Measurements from ENCODE around the gene NT5C1A. TPM values are rescaled to one million over a fixed set of nuclear protein-coding genes. Genes with fewer than 3 reads are reported as not detected.

The NT5C1A gene
- total RNA-seq, result not detected

DNA sequence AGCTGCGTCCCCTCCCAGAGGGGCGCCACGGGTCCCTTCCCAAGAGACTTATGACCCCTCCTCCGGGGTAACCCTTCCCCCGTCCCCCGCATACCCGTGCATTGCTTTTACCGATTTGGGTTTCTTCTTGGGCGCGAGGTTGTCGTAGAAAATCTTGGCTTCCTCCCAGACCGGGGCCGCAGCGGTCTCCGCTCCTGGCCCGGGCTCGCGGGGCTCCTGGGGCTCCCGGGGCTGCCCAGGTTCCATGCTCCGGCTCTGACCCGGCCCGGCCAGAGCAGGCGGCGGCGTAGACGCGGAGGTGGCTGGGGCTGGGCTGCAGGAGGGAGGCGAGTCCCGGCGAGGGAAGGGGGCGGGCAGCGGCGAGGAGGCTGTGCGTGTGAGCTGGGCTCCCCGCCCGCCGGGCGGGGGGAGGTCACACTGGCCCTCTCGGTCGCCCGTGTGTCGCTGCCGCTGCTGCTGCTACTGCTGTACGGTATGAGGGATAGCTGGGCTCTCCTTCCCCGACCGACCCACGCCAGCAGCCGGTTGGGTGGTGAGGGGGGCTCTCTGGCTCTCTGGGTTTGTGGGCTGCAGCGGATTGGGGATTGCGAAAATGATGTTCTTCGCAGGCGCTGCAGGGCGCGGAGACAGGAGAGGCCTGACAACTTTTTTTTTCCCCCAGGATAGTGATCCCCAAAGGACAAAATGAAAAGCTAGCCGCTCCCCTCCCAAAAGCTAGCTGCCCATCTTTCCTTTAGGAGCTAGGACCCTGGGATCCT lies at the start of gene NT5C1A:
Gene NT5C1A, minus strand, starts transcription at position 315 of the 758 bp plus-strand sequence. Its CDS starts 69 bp downstream, at position 246.
- H3K36me3 Mint-ChIP-seq (ENCODE audit: low read depth), result no peaks in the 10 kb centered on the region
- no peak within 1 kb of the TSS for H3K27ac Mint-ChIP-seq
- no peaks in the 10 kb centered on the region for H3K9me3 Mint-ChIP-seq
- POLR2A ChIA-PET, result no interaction called here
- peaks cover 10% of the 10 kb centered on the region for H3K4me1 Mint-ChIP-seq
- H3K4me3 Mint-ChIP-seq, result peak within 1 kb of the TSS; percentile 8
- peaks cover 41% of the 10 kb centered on the region for H3K27me3 Mint-ChIP-seq
- CTCF ChIA-PET, result interaction anchor here (0.6 to 3.9 kb wide), 10 partner anchors 8 to 1210 kb away, joined by 3 to 31 read pairs (median 5); no protein-coding TSS in a partner anchor
- no peak for DNase-seq

DNA sequence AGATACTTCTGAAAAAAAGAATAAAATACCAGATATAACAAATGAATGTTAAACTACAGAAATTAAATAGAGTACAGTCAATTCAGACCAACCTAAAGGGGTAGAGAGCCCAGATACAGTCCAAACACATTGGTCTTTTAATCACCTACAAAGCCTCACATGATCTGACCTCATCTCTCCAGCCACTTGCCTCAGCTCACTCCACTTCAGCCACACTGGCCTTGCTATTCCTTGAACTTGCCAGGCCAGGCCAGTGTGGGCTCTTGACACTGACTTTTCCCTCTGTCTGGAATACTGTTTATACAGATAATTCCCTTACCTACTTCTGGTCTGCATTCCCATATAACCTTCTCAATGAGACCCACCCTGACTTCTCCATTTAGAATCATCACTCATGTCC lies 49.8 kb upstream of the NT5C1A start:
- H3K4me1 Mint-ChIP-seq, result peaks cover under 1% of the 10 kb centered on the region
- H3K27ac Mint-ChIP-seq, result no peak overlapping the region
- no peaks in the 10 kb centered on the region for H3K9me3 Mint-ChIP-seq
- no peak overlapping the region for H3K4me3 Mint-ChIP-seq
- no peaks in the 10 kb centered on the region for H3K36me3 Mint-ChIP-seq (ENCODE audit: low read depth)
- ChIA-PET CTCF (no interaction called here), POLR2A (no interaction called here)
- no peak for DNase-seq
- H3K27me3 Mint-ChIP-seq, result peaks cover 72% of the 10 kb centered on the region

DNA sequence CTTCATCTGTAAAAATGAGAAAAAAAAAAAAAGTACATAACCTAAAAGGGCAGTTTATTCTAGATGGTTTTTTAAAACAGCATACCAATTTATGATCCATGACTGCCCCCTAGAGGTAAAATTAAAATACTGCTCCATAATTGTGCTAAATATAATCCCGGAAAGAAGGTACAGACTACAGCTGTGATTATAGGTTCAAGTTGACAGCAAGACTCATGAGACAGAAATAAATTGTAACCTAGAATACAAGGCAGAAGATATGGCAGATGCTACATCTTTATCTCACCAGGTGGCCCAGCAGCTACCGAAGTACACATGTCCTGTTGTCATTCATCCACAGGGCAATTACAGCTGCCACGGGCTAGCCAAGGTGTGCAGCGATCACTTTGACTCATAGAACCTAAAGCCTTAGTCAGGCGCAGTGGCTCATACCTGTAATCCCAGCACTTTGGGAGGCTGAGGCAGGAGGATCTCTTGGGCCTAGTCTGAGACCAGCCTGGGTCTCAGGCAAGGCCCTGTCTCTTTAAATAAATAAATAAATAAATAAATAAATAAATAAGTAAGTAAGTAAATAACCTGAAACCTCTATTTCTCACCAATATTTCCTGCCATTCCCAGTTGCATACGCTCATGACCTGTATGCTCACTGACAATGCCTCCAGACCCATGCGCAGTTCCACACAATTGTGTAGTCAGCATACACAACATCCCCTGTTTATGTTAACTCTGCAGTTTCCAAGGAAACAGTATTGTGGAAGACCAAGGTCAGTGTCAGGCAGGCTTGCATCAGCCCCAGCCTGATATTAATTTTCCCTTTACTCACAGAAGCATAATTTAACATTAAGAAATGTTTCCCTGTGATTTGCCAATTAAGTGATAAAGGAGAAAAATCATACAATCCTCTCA lies 48.4 kb upstream of the NT5C1A start:
- POLR2A ChIA-PET, result no interaction called here
- CTCF ChIA-PET, result interaction anchor here (0.5 to 1.9 kb wide), 9 partner anchors 12 to 114 kb away, joined by 3 to 5 read pairs (median 3); no protein-coding TSS in a partner anchor
- H3K36me3 Mint-ChIP-seq (ENCODE audit: low read depth), result no peaks in the 10 kb centered on the region
- no peak overlapping the region for H3K27ac Mint-ChIP-seq
- H3K9me3 Mint-ChIP-seq, result no peaks in the 10 kb centered on the region
- peaks cover 69% of the 10 kb centered on the region for H3K27me3 Mint-ChIP-seq
- no peaks in the 10 kb centered on the region for H3K4me1 Mint-ChIP-seq
- H3K4me3 Mint-ChIP-seq, result no peak overlapping the region
- peak; percentile 21 for DNase-seq

DNA sequence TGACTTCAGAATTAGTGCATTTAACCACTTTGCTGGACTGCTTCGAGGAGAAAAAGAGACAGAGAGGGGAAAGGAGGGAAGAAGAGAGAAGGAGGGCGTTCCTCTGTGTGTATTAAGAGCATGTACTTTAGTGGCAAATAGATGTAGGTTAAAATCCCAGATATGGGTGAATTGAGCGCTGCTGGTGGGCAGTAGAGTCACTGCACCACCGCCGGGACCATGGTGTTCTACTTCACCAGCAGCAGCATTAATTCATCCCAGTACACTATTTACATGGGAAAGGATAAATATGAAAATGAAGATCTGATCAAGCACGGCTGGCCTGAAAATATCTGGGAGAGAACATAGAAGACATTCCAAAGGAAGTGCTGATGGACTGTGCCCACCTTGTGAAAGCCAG lies 45.9 kb upstream of the NT5C1A start:
- POLR2A ChIA-PET, result no interaction called here
- no peaks in the 10 kb centered on the region for H3K4me1 Mint-ChIP-seq
- CTCF ChIA-PET, result no interaction called here
- H3K36me3 Mint-ChIP-seq (ENCODE audit: low read depth), result no peaks in the 10 kb centered on the region
- no peak overlapping the region for H3K4me3 Mint-ChIP-seq
- DNase-seq, result no peak
- no peak overlapping the region for H3K27ac Mint-ChIP-seq
- no peaks in the 10 kb centered on the region for H3K9me3 Mint-ChIP-seq
- H3K27me3 Mint-ChIP-seq, result peaks cover 59% of the 10 kb centered on the region

DNA sequence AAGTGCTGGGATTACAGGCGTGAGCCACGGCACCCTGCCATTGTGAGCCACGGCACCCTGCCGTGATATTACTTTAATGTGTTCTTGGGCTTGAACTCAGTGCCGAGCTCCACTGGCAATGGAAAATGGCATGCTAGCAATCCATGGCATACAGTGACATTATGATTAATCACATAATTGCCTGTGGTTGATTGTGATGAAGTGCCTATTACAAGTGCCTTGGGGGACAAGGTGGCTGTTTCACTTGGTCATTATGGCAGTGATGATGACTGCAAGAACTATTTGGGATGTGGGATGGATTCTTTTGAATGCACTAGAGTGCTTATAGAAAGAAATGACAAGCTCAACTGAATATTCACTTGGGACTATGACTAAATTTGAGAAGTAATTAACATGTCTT lies 41.6 kb upstream of the NT5C1A start:
- Mint-ChIP-seq H3K4me3 (no peak overlapping the region), H3K4me1 (no peaks in the 10 kb centered on the region), H3K36me3 (ENCODE audit: low read depth) (no peaks in the 10 kb centered on the region), H3K9me3 (no peaks in the 10 kb centered on the region), H3K27me3 (peaks cover 36% of the 10 kb centered on the region), H3K27ac (no peak overlapping the region)
- ChIA-PET CTCF (no interaction called here), POLR2A (no interaction called here)
- no peak for DNase-seq

DNA sequence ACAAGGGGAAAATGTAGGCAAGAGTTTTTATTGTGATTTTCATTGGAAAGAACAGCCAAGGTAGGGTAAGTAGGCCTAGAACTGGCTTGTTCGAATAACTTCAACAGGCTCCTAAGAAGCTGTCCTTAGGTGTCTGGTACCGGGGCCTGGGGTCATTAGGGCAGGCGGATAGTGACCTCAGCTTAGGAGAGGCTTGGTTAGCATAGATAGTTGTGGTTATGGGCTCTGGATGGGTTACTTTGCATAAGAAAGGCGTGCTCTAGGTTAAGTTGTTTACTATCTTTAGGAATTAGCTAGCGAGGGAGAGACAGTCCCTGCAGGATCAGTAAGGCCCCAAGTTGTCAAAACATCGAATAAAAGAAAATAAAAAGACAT lies 40.0 kb upstream of the NT5C1A start:
- no peak overlapping the region for H3K4me3 Mint-ChIP-seq
- H3K36me3 Mint-ChIP-seq (ENCODE audit: low read depth), result no peaks in the 10 kb centered on the region
- H3K9me3 Mint-ChIP-seq, result no peaks in the 10 kb centered on the region
- POLR2A ChIA-PET, result no interaction called here
- H3K27ac Mint-ChIP-seq, result no peak overlapping the region
- CTCF ChIA-PET, result no interaction called here
- peaks cover 22% of the 10 kb centered on the region for H3K27me3 Mint-ChIP-seq
- H3K4me1 Mint-ChIP-seq, result no peaks in the 10 kb centered on the region
- DNase-seq, result no peak

DNA sequence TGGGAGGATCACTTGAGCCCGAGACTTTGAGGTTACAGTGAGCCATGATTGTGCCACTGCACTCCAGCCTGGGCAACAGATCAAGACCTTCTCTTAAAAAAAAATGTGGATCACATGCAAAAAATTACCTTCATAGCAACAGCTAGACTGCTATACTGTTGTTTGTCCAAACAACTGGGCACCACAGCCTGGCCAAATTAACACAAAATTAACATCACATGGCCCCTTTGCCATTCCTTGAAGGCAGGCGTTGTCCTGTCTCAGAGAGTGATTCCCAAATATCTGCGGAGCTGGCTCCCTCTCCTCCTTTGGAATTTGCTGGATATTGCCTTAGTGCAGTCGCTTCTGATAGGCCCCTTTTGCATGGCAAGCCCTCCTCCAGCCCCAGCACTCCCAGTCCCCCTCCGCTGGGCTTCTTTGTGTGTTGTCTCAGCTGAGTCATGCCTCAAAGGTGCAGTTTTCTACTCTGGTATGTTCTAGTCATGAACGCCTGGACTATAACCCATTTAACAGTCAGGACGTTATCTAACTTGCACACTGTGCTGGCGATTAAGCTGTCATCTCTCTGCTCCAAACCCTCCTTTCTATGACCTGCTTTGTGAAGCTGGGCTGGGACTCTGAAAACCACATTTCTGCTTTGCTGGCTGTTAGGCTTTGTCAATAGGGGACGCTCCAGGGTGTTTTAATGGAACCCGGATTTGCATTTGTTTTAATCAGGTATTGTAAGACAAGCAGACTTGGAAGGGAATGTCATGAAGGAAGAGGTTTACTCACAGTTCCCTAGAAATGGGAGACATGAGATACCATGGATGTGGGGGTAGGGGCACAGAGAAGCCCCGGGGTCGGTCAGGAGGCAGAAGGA lies 39.4 kb upstream of the NT5C1A start:
- DNase-seq, result no peak
- peaks cover 17% of the 10 kb centered on the region for H3K27me3 Mint-ChIP-seq
- ChIA-PET CTCF (interaction anchor here (1.2 kb wide), 1 partner anchor 16 kb away, joined by 5 read pairs; no protein-coding TSS in a partner anchor), POLR2A (no interaction called here)
- no peak overlapping the region for H3K27ac Mint-ChIP-seq
- no peaks in the 10 kb centered on the region for H3K9me3 Mint-ChIP-seq
- no peaks in the 10 kb centered on the region for H3K36me3 Mint-ChIP-seq (ENCODE audit: low read depth)
- H3K4me1 Mint-ChIP-seq, result no peaks in the 10 kb centered on the region
- no peak overlapping the region for H3K4me3 Mint-ChIP-seq

DNA sequence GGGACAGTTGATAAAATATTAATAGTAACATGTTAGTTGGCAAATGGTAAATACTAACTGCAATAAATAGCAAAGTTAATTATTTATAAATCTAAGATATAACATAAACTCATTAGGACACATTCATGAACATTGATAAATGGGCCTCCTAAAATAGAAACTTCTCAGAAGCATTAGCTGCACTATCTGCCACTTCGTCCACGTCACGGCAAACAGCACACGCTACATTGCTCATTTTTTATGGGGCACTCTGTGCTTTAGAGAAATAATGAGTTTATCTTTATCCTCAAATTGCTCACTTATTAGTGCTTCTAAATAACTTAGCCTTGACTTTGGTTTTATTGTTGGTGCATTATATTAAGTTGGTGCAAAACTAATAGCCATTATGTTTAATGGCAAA lies 35.6 kb upstream of the NT5C1A start:
- POLR2A ChIA-PET, result no interaction called here
- CTCF ChIA-PET, result no interaction called here
- no peaks in the 10 kb centered on the region for H3K36me3 Mint-ChIP-seq (ENCODE audit: low read depth)
- H3K4me3 Mint-ChIP-seq, result no peak overlapping the region
- H3K9me3 Mint-ChIP-seq, result no peaks in the 10 kb centered on the region
- DNase-seq, result no peak
- peaks cover 12% of the 10 kb centered on the region for H3K27me3 Mint-ChIP-seq
- no peak overlapping the region for H3K27ac Mint-ChIP-seq
- H3K4me1 Mint-ChIP-seq, result no peaks in the 10 kb centered on the region

DNA sequence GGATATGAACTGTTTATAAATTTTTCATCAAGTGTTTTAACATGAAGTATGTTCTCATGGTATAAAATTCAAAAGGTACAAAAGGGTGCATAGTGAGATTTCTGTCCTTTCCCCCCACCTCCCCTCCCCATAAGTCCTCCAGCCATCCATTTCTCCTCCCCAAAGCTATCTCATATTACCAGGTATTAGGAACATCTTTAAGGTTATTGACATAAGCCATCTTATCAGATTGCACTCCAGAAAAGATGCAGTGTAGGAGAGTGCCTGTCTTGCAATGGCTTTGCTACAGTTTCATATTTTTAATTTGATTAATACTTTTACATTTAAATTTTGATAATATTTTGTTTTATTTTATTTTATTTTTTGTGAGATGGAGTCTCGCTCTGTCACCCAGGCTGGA lies 32.9 kb upstream of the NT5C1A start:
- no peak for DNase-seq
- H3K36me3 Mint-ChIP-seq (ENCODE audit: low read depth), result no peaks in the 10 kb centered on the region
- no peak overlapping the region for H3K27ac Mint-ChIP-seq
- ChIA-PET POLR2A (no interaction called here), CTCF (interaction anchor here (1.6 to 1.7 kb wide), 2 partner anchors 10 to 15 kb away, joined by 3 read pairs; no protein-coding TSS in a partner anchor)
- H3K9me3 Mint-ChIP-seq, result no peaks in the 10 kb centered on the region
- H3K4me3 Mint-ChIP-seq, result no peak overlapping the region
- H3K4me1 Mint-ChIP-seq, result no peaks in the 10 kb centered on the region
- H3K27me3 Mint-ChIP-seq, result peaks cover 17% of the 10 kb centered on the region

DNA sequence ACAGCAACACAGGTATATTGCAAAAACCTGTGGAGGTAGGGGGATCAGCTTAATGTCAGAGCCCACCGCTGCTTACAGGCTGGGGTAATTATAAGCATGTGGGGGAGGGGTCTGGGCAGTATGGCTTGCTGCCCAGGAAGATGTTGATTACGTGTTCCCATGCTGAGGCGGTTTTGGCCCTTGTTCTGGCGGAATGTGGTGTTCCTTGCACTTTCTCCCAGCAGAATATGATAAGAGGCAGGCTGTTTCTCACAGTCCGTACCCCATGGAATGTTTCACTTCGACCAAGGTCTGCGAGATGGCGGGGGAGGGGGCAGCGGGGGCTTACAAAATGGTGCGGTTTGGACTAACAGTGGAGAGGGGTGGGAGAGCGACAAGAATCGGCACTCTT lies 29.1 kb upstream of the NT5C1A start:
- Mint-ChIP-seq H3K9me3 (no peaks in the 10 kb centered on the region), H3K4me1 (no peaks in the 10 kb centered on the region), H3K4me3 (no peak overlapping the region), H3K36me3 (ENCODE audit: low read depth) (no peaks in the 10 kb centered on the region), H3K27ac (no peak overlapping the region), H3K27me3 (peaks cover 36% of the 10 kb centered on the region)
- no peak for DNase-seq
- ChIA-PET CTCF (interaction anchor here (1.1 to 2.1 kb wide), 4 partner anchors 8 to 98 kb away, joined by 3 to 5 read pairs (median 5); no protein-coding TSS in a partner anchor), POLR2A (interaction anchor here (0.6 kb wide), 1 partner anchor 141 kb away, joined by 3 read pairs; no protein-coding TSS in a partner anchor)

DNA sequence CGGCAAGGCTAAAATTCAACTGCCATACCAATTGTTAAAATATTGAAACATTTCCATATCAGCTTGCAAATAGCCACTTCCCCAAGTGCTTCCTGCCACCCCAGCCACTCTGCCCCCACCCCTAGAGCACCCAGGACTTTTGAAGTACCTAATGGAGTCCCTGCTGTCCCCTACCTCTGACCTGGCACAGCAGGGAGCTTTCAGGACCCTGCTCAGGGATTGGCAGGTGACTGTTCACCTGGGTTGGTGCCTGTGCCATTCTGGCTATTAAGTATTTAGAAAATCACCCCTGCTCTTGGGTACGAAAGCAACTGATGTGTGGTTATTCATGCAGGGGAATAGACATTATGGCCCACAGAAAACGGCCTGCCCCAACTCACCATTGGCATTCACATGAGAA lies 28.4 kb upstream of the NT5C1A start:
- POLR2A ChIA-PET, result interaction anchor here (0.6 kb wide), 1 partner anchor 141 kb away, joined by 3 read pairs; no protein-coding TSS in a partner anchor
- Mint-ChIP-seq H3K4me3 (no peak overlapping the region), H3K27ac (no peak overlapping the region), H3K36me3 (ENCODE audit: low read depth) (no peaks in the 10 kb centered on the region), H3K4me1 (no peaks in the 10 kb centered on the region), H3K9me3 (no peaks in the 10 kb centered on the region), H3K27me3 (peaks cover 40% of the 10 kb centered on the region)
- no peak for DNase-seq
- CTCF ChIA-PET, result no interaction called here

DNA sequence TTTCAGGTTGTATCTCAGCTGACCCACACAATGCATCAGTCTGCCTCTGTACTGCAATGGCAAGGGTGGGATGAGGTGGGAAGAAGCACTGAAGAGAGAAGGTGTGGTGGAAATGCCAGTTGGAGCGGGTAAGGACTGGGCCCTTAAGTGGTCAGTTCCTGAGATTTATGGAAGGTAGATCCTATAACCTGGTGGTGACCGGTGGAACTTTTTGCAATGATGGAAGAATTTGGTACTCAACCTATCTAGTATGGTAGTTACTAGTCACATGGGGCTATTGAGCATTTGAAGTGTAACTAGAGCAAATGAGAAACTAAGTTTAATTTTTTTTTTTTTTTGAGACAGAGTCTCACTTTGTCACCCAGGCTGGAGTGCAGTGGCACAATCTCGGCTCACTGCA lies 27.5 kb upstream of the NT5C1A start:
- H3K27me3 Mint-ChIP-seq, result peaks cover 46% of the 10 kb centered on the region
- CTCF ChIA-PET, result no interaction called here
- POLR2A ChIA-PET, result no interaction called here
- no peaks in the 10 kb centered on the region for H3K36me3 Mint-ChIP-seq (ENCODE audit: low read depth)
- no peak for DNase-seq
- H3K27ac Mint-ChIP-seq, result no peak overlapping the region
- peaks cover 1% of the 10 kb centered on the region for H3K4me1 Mint-ChIP-seq
- no peak overlapping the region for H3K4me3 Mint-ChIP-seq
- H3K9me3 Mint-ChIP-seq, result no peaks in the 10 kb centered on the region
